Measurements from ENCODE around the gene PARVB. TPM values are rescaled to one million over a fixed set of nuclear protein-coding genes. Genes with fewer than 3 reads are reported as not detected.

Gene PARVB
- total and polyA plus RNA-seq, 4 experiments from 2014 or later = 3.4 to 17.0 (median 9.8) TPM

DNA sequence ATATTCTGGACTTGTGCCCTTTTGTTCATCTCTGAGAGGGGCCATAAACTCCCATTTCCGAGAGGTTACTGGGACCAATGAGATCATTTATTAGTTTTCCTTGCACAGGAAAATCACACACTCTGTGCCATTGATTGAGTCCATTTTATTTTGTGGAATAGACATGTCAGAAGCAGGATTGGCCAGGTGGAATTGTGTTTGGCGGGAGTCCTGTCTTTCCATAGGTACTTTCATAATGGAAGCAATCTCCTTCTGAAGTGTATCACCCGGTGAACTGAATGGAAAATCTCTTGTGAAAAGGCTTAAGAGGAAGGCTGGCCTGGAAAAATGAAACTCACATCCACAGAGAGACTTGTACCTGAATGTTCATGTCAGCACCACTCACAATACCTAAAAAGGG lies 93.6 kb downstream of the PARVB start:
- Histone ChIP-seq H3K27me3 (ENCODE audit: insufficient read depth, low read length) (no peaks in the 10 kb centered on the region), H3K9me3 (ENCODE audit: control insufficient read depth in 1 of 2, low read length in 2 of 2) (no peaks in the 10 kb centered on the region), H3K36me3 (ENCODE audit: insufficient read depth, low read length) (no peaks in the 10 kb centered on the region), H3K4me3 (ENCODE audit: low read length in 2 of 2) (no peak overlapping the region), H3K27ac (ENCODE audit: low read depth, low read length) (no peak overlapping the region), H3K4me1 (ENCODE audit: insufficient read depth, low read length) (no peaks in the 10 kb centered on the region)
- Mint-ChIP-seq H3K36me3 (peaks cover 0 to 18% of the 10 kb centered on the region in 2 donors), H3K27me3 (no peaks in the 10 kb centered on the region), H3K27ac (no peak overlapping the region), H3K9me3 (peaks cover 0 to 1% (median 0%) of the 10 kb centered on the region in 8 donors), H3K4me3 (no peak overlapping the region), H3K4me1 (peaks cover 0 to 1% (median 0%) of the 10 kb centered on the region in 4 donors)
- ChIA-PET POLR2A (ENCODE audit: partially characterized antibody) (no interaction called here), CTCF (ENCODE audit: partially characterized antibody) (no interaction called here)
- intact Hi-C loops (cut with micrococcal nuclease) = no loop called here
- no peak for DNase-seq

DNA sequence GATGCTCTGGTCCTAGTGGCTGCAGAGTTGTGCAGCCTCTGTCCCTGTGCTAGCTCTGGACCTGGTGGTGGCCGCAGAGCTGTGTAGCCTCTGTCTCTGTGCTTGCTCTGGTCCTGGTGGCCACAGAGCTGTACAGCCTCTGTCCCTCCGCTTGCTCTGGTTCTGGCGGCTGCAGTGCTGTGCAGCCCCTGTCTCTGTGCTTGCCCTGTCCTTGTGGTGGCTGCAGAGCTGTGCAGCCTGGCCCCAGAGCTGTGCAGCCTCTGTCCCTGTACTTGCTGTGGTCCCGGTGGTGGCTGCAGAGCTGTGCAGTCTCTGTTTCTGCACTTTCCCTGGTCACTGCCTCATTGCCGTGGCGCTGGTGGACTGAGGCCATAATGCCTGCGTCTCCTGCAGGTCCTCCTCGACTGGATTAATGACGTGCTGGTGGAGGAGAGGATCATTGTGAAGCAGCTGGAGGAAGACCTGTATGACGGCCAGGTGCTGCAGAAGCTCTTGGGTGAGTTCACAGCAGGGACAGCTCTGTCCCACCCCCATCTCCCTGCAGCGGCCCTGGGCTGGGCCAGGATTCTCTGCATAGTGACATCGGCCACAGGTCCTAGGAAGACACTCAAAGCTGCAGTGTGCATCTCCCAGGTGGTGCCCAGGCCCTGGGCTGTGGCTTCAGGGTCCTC lies 94.7 kb downstream of the PARVB start:
- H3K27me3 Mint-ChIP-seq = no peaks in the 10 kb centered on the region
- H3K27ac Mint-ChIP-seq = no peak overlapping the region
- Histone ChIP-seq H3K4me3 (ENCODE audit: low read length in 2 of 2) (no peak overlapping the region), H3K4me1 (ENCODE audit: insufficient read depth, low read length) (no peaks in the 10 kb centered on the region), H3K36me3 (ENCODE audit: insufficient read depth, low read length) (no peaks in the 10 kb centered on the region), H3K27ac (ENCODE audit: low read depth, low read length) (no peak overlapping the region), H3K9me3 (ENCODE audit: control insufficient read depth in 1 of 2, low read length in 2 of 2) (no peaks in the 10 kb centered on the region), H3K27me3 (ENCODE audit: insufficient read depth, low read length) (no peaks in the 10 kb centered on the region)
- no peak overlapping the region for H3K4me3 Mint-ChIP-seq
- intact Hi-C loops (cut with micrococcal nuclease) = no loop called here
- POLR2A ChIA-PET (ENCODE audit: partially characterized antibody) = interaction anchor here (1.3 kb wide), 1 partner anchor 18 kb away, joined by 4 read pairs; no protein-coding TSS in a partner anchor
- H3K36me3 Mint-ChIP-seq = peaks cover 0 to 18% of the 10 kb centered on the region in 2 donors
- peaks cover 0 to 1% (median 0%) of the 10 kb centered on the region in 8 donors for H3K9me3 Mint-ChIP-seq
- no peak for DNase-seq
- CTCF ChIA-PET (ENCODE audit: partially characterized antibody) = no interaction called here
- peaks cover 0 to 1% (median 0%) of the 10 kb centered on the region in 4 donors for H3K4me1 Mint-ChIP-seq

DNA sequence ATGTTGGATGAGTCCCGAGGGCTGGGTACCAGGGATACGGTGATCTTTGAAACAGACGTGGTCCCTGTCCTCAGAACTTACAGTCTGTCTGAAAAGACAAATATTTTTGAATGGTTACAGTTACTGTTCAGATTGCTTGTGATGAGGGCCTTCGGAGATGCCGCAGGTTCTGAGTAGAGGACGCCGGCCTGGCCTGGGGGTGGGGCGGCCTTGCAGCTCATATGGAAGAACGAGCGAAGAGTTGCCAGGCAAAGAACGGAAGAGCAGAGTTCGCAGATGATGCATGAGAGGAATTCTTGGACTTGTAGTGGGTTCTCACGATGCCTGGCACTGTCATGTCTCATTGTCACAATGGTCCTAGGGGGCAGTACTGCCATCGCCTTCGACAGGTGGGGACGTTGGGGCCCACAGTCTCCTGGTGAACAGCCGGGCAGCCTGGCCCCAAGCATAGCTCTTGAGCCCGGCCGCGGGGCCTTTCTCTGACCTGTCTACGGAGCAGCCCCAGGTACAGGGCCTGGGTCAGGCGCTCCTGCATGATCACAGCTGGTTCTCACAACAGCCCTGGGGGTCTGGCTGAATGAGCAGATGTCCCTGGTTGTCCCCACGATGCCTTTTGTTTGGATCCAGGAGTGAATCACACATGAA lies 95.7 kb downstream of the PARVB start:
- H3K4me1 Mint-ChIP-seq = peaks cover 0 to 1% (median 0%) of the 10 kb centered on the region in 4 donors
- intact Hi-C loops (cut with micrococcal nuclease) = no loop called here
- ChIA-PET CTCF (ENCODE audit: partially characterized antibody) (interaction anchor here (0.7 kb wide), 1 partner anchor 447 kb away, joined by 3 read pairs; no protein-coding TSS in a partner anchor), POLR2A (ENCODE audit: partially characterized antibody) (interaction anchor here (1.3 kb wide), 1 partner anchor 17 kb away, joined by 4 read pairs; no protein-coding TSS in a partner anchor)
- peaks cover 0 to 2% (median 0%) of the 10 kb centered on the region in 8 donors for H3K9me3 Mint-ChIP-seq
- no peaks in the 10 kb centered on the region for H3K27me3 ChIP-seq (ENCODE audit: insufficient read depth, low read length)
- H3K9me3 ChIP-seq (ENCODE audit: control insufficient read depth in 1 of 2, low read length in 2 of 2) = no peaks in the 10 kb centered on the region
- H3K27ac Mint-ChIP-seq = peak overlapping the region in 1 of 7 donors; percentile 32
- DNase-seq = no peak
- H3K36me3 ChIP-seq (ENCODE audit: insufficient read depth, low read length) = no peaks in the 10 kb centered on the region
- no peak overlapping the region for H3K4me3 ChIP-seq (ENCODE audit: low read length in 2 of 2)
- H3K27ac ChIP-seq (ENCODE audit: low read depth, low read length) = no peak overlapping the region
- H3K27me3 Mint-ChIP-seq = no peaks in the 10 kb centered on the region
- no peak overlapping the region for H3K4me3 Mint-ChIP-seq
- H3K36me3 Mint-ChIP-seq = peaks cover 0 to 18% of the 10 kb centered on the region in 2 donors
- no peaks in the 10 kb centered on the region for H3K4me1 ChIP-seq (ENCODE audit: insufficient read depth, low read length)

DNA sequence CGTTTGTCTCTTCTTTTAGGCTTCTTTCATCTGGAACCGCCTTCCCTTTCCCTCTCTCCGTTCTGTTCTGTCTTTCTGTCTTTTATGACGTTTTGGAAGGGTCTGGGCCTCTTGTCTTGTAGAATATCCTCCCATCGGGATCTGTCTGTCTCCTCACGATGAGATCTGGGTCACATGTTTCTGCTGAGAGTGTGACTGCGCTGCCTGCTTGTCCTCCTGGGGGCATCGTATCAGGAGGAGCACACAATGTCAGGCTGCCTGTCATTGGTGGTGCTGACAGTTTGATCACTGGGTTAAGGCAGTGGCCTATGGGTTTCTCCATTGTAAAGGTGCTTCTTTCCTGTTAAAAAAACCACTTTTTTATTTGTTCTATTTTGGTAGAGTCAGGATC lies 96.2 kb downstream of the PARVB start:
- Mint-ChIP-seq H3K4me3 (no peak overlapping the region), H3K4me1 (peaks cover 0 to 1% (median 0%) of the 10 kb centered on the region in 4 donors), H3K9me3 (peaks cover under 1 to 7% (median 3%) of the 10 kb centered on the region in 8 donors)

DNA sequence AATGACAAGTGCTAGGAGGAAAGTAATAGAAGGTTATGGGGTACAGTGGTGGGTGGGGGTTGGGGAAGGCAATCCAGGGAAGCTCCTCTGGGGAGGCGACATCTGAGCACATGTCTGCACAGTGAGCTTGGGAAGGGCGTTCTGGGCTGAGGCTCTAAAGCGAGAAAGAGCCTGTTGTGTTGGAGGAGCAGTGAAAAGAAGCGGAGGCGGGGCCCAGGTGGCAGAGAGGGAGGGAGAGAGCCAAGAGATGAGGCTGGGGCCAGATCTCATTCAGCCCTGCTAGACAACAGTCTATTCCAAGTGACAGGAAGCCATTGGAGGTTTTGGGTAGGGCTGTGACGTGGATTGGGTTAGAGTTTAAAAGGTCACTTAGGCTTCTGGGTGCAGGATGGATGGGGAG lies 101.3 kb downstream of the PARVB start:
- Mint-ChIP-seq H3K27ac (peak overlapping the region in 1 of 7 donors; percentile 46), H3K36me3 (peaks cover 21 to 28% of the 10 kb centered on the region in 2 donors)
- POLR2A ChIA-PET (ENCODE audit: partially characterized antibody) = no interaction called here

More for the DNA sequence above, 96.2 kb downstream of the PARVB start:
- Histone ChIP-seq H3K36me3 (ENCODE audit: insufficient read depth, low read length) (no peaks in the 10 kb centered on the region), H3K27me3 (ENCODE audit: insufficient read depth, low read length) (no peaks in the 10 kb centered on the region), H3K4me1 (ENCODE audit: insufficient read depth, low read length) (no peaks in the 10 kb centered on the region), H3K27ac (ENCODE audit: low read depth, low read length) (no peak overlapping the region), H3K4me3 (ENCODE audit: low read length in 2 of 2) (no peak overlapping the region), H3K9me3 (ENCODE audit: control insufficient read depth in 1 of 2, low read length in 2 of 2) (no peaks in the 10 kb centered on the region)
- no peak for DNase-seq
- ChIA-PET CTCF (ENCODE audit: partially characterized antibody) (interaction anchor here (0.7 kb wide), 1 partner anchor 447 kb away, joined by 3 read pairs; no protein-coding TSS in a partner anchor), POLR2A (ENCODE audit: partially characterized antibody) (no interaction called here)
- Mint-ChIP-seq H3K27ac (no peak overlapping the region), H3K27me3 (no peaks in the 10 kb centered on the region), H3K36me3 (peaks cover 4 to 21% of the 10 kb centered on the region in 2 donors)
- intact Hi-C loops (cut with micrococcal nuclease) = no loop called here

DNA sequence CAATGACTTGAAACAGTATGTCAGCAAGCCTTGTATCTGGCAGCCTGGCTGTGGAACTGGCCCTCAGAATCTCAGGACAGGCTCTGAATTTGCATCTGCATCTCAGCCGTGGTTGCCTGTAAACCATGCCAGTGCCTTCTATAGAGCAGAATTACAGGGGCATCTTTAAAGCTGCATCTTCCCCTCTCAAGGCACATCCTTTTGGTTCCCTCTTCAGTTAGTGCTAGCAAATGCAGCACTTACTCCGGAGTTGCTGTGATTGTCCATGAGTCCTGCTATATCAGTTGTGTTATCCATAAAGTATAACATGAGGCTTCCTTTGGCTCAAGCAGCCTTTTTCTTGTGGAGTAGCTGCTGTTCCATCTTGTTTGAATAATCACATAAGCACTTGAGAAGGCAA lies 102.7 kb downstream of the PARVB start:
- POLR2A ChIA-PET (ENCODE audit: partially characterized antibody) = no interaction called here
- Mint-ChIP-seq H3K27me3 (no peaks in the 10 kb centered on the region), H3K4me1 (peaks cover 0 to 4% (median under 1%) of the 10 kb centered on the region in 4 donors), H3K36me3 (peaks cover 25 to 29% of the 10 kb centered on the region in 2 donors), H3K9me3 (peaks cover 2 to 42% (median 22%) of the 10 kb centered on the region in 8 donors), H3K27ac (no peak overlapping the region), H3K4me3 (no peak overlapping the region)
- DNase-seq = no peak
- H3K27me3 ChIP-seq (ENCODE audit: insufficient read depth, low read length) = no peaks in the 10 kb centered on the region
- H3K4me1 ChIP-seq (ENCODE audit: insufficient read depth, low read length) = no peaks in the 10 kb centered on the region
- H3K36me3 ChIP-seq (ENCODE audit: insufficient read depth, low read length) = no peaks in the 10 kb centered on the region
- H3K9me3 ChIP-seq (ENCODE audit: control insufficient read depth in 1 of 2, low read length in 2 of 2) = peaks cover 0 to 9% of the 10 kb centered on the region in 2 donors
- H3K4me3 ChIP-seq (ENCODE audit: low read length in 2 of 2) = no peak overlapping the region
- H3K27ac ChIP-seq (ENCODE audit: low read depth, low read length) = no peak overlapping the region
- CTCF ChIA-PET (ENCODE audit: partially characterized antibody) = no interaction called here
- intact Hi-C loops (cut with micrococcal nuclease) = no loop called here

More for the DNA sequence above, 101.3 kb downstream of the PARVB start:
- no peak overlapping the region for H3K4me3 ChIP-seq (ENCODE audit: low read length in 2 of 2)
- no peaks in the 10 kb centered on the region for H3K36me3 ChIP-seq (ENCODE audit: insufficient read depth, low read length)
- CTCF ChIA-PET (ENCODE audit: partially characterized antibody) = no interaction called here
- no peak for DNase-seq
- Mint-ChIP-seq H3K4me1 (peaks cover 0 to 4% (median under 1%) of the 10 kb centered on the region in 4 donors), H3K27me3 (no peaks in the 10 kb centered on the region), H3K9me3 (peaks cover 2 to 42% (median 22%) of the 10 kb centered on the region in 8 donors), H3K4me3 (no peak overlapping the region)
- H3K27ac ChIP-seq (ENCODE audit: low read depth, low read length) = no peak overlapping the region
- no peaks in the 10 kb centered on the region for H3K27me3 ChIP-seq (ENCODE audit: insufficient read depth, low read length)
- no peaks in the 10 kb centered on the region for H3K4me1 ChIP-seq (ENCODE audit: insufficient read depth, low read length)
- H3K9me3 ChIP-seq (ENCODE audit: control insufficient read depth in 1 of 2, low read length in 2 of 2) = peaks cover 0 to 9% of the 10 kb centered on the region in 2 donors
- intact Hi-C loops (cut with micrococcal nuclease) = no loop called here

DNA sequence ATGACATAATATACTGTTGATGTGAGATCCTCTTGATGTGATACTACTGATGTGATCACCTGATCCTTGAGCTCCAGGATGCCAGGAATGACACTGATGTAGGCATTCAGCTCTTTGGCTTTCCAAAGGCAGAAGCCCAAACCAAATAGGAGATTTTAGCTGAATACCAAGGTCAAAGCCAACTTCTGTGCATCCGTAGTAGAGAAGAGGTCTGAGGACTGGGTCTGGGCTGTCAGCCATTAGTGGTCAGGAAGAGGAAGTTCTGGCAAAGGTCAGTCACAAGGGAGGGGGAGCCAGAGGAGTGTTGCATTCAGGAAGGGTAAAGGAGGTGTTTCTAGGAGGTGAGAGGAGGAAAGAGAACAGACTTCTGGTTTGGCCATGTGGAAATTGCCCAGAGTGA lies 103.3 kb downstream of the PARVB start:
- no peaks in the 10 kb centered on the region for H3K4me1 ChIP-seq (ENCODE audit: insufficient read depth, low read length)
- intact Hi-C loops (cut with micrococcal nuclease) = no loop called here
- ChIA-PET POLR2A (ENCODE audit: partially characterized antibody) (no interaction called here), CTCF (ENCODE audit: partially characterized antibody) (no interaction called here)
- H3K36me3 ChIP-seq (ENCODE audit: insufficient read depth, low read length) = no peaks in the 10 kb centered on the region
- Mint-ChIP-seq H3K9me3 (peaks cover 2 to 42% (median 22%) of the 10 kb centered on the region in 8 donors), H3K36me3 (peaks cover 25 to 26% of the 10 kb centered on the region in 2 donors), H3K27ac (no peak overlapping the region), H3K4me3 (no peak overlapping the region), H3K27me3 (no peaks in the 10 kb centered on the region), H3K4me1 (peaks cover 0 to 4% (median 0%) of the 10 kb centered on the region in 4 donors)
- no peak overlapping the region for H3K27ac ChIP-seq (ENCODE audit: low read depth, low read length)
- DNase-seq = no peak
- H3K9me3 ChIP-seq (ENCODE audit: control insufficient read depth in 1 of 2, low read length in 2 of 2) = peaks cover 0 to 9% of the 10 kb centered on the region in 2 donors
- no peaks in the 10 kb centered on the region for H3K27me3 ChIP-seq (ENCODE audit: insufficient read depth, low read length)
- H3K4me3 ChIP-seq (ENCODE audit: low read length in 2 of 2) = no peak overlapping the region

All from CD4-positive, alpha-beta memory T cell (primary cell).